CD4-positive, alpha-beta T cell treated with Interferon alpha-2 for 1 hour (primary cell): Measurements from ENCODE around the gene MICAL3.

Experiments used
- DNase-seq, 2 donors: peaks; one replicate each; pipeline ENCODE4 v3.0.0-alpha.2; 2020 to 2022

The MICAL3 gene

GRCh38 chr22:17830043-17830961 is 194.1 kb downstream of the MICAL3 start:
- peak; percentile 75 to 86 for DNase-seq

- no peak for DNase-seq
These were observed 194.7 kb downstream of the MICAL3 start for GRCh38 chr22:17829695-17830042.

- no peak for DNase-seq
These were observed 195.8 kb downstream of the MICAL3 start for GRCh38 chr22:17828502-17829080.

- no peak for DNase-seq
These were observed 196.9 kb downstream of the MICAL3 start for GRCh38 chr22:17827466-17827865.

- DNase-seq: no peak
These were observed 198.3 kb downstream of the MICAL3 start for GRCh38 chr22:17825876-17826550.

- no peak for DNase-seq
These were observed 199.9 kb downstream of the MICAL3 start for GRCh38 chr22:17824457-17824856.

- DNase-seq: no peak
These were observed 200.4 kb downstream of the MICAL3 start for GRCh38 chr22:17823964-17824363.

GRCh38 chr22:17823226-17823625 is 201.1 kb downstream of the MICAL3 start:
- DNase-seq: no peak

- DNase-seq: no peak
These were observed 202.3 kb downstream of the MICAL3 start for GRCh38 chr22:17822087-17822486.

GRCh38 chr22:17820879-17821439 is 203.4 kb downstream of the MICAL3 start:
- no peak for DNase-seq

- DNase-seq: no peak
These were observed 205.7 kb downstream of the MICAL3 start for GRCh38 chr22:17818649-17819048.

- DNase-seq: no peak
These were observed 206.2 kb downstream of the MICAL3 start for GRCh38 chr22:17818180-17818579.

GRCh38 chr22:17817511-17818065 is 206.8 kb downstream of the MICAL3 start:
- no peak for DNase-seq

- no peak for DNase-seq
These were observed 207.3 kb downstream of the MICAL3 start for GRCh38 chr22:17817079-17817478.

- DNase-seq: no peak
These were observed 207.7 kb downstream of the MICAL3 start for GRCh38 chr22:17816649-17817048.

GRCh38 chr22:17815703-17816254 is 208.6 kb downstream of the MICAL3 start:
- no peak for DNase-seq

- no peak for DNase-seq
These were observed 209.5 kb downstream of the MICAL3 start for GRCh38 chr22:17814830-17815229.

- no peak for DNase-seq
These were observed 210.3 kb downstream of the MICAL3 start for GRCh38 chr22:17814084-17814483.

- no peak for DNase-seq
These were observed 213.2 kb downstream of the MICAL3 start for GRCh38 chr22:17811119-17811518.

GRCh38 chr22:17810570-17811116 is 213.7 kb downstream of the MICAL3 start:
- no peak for DNase-seq

GRCh38 chr22:17808693-17809403 is 215.5 kb downstream of the MICAL3 start:
- DNase-seq: no peak
